Measurements from ENCODE around the gene FRMPD1. TPM values are rescaled to one million over a fixed set of nuclear protein-coding genes. Genes with fewer than 3 reads are reported as not detected.
"Not testable (repeated sequence)": the region's sequence is repeated elsewhere in the genome, so short reads cannot be mapped to it uniquely, and the experiment has no call there.

The FRMPD1 gene, protein sequence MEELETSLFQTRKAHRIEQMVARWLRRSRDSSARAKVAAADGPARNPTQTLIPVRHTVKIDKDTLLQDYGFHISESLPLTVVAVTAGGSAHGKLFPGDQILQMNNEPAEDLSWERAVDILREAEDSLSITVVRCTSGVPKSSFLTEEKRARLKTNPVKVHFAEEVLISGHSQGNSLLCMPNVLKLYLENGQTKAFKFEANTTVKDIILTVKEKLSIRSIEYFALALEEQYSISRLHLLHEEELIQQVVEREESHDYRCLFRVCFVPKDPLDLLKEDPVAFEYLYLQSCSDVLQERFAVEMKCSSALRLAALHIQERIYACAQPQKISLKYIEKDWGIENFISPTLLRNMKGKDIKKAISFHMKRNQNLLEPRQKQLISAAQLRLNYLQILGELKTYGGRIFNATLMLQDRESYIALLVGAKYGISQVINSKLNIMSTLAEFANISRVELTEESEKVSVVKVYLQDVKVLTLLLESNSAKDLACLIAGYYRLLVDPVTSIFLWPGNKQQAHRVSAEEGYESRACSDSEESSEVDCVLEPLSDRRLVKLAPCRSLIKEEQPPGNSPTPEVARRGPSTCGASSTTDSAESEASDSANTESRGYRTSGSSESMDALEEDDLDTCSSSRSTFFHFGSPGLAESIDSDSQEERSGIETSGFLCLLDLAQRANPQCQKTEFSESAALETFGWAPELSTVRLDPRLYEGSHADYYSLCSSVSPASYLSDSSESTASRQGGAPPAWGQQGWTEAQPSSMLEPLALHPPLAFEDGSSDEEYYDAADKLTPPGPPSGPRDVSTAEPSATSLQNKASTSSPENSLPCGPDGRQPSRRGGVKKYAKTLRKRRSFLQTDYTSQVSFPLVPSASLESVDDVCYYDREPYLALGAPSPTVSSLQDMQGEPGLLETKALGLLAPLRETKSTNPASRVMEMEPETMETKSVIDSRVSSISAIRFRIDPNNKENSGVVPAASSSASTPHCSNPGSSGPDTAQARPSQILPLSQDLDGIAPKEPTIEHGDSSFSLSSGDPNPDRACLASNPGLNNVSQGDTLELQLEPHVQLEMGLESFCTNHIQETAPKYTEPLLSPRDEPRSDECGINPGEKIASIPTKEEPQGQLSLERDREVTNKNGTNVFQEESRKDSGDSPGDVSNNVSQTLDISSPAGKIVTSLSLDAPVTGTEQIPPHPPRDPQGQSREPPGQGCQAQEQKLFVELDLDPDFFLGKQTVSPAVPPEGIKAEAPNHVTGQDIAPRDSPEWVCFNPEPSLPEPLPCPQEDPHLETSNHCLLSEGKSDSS (N-terminal part only)
- total RNA-seq: under 1 TPM in 5 of 9 donors, not detected in 4; 0.07 to 0.78 (median 0.41) TPM
- polyA plus RNA-seq: under 1 TPM; 0.10 to 0.20 (median 0.16) TPM
- long read RNA-seq, donor 1: 0 reads
- long read RNA-seq, donor 2: 0 reads
- long read RNA-seq, donor 3: 0 reads
- long read RNA-seq, donor 4: 0 reads
- long read RNA-seq, donor 5: 0 reads
- long read RNA-seq, donor 6: 0 reads
- long read RNA-seq, donor 7: 0 reads
- long read RNA-seq, donor 8: 0 reads
- long read RNA-seq, donor 9, full-length matches to known transcripts: 1 of 1 reads
- long read RNA-seq, donor 9, partial matches to known transcripts: 0 of 1 reads
- long read RNA-seq, donor 9, other reads (novel, unspliced or antisense): 0 of 1 reads
- long read RNA-seq, donor 10: 0 reads

DNA sequence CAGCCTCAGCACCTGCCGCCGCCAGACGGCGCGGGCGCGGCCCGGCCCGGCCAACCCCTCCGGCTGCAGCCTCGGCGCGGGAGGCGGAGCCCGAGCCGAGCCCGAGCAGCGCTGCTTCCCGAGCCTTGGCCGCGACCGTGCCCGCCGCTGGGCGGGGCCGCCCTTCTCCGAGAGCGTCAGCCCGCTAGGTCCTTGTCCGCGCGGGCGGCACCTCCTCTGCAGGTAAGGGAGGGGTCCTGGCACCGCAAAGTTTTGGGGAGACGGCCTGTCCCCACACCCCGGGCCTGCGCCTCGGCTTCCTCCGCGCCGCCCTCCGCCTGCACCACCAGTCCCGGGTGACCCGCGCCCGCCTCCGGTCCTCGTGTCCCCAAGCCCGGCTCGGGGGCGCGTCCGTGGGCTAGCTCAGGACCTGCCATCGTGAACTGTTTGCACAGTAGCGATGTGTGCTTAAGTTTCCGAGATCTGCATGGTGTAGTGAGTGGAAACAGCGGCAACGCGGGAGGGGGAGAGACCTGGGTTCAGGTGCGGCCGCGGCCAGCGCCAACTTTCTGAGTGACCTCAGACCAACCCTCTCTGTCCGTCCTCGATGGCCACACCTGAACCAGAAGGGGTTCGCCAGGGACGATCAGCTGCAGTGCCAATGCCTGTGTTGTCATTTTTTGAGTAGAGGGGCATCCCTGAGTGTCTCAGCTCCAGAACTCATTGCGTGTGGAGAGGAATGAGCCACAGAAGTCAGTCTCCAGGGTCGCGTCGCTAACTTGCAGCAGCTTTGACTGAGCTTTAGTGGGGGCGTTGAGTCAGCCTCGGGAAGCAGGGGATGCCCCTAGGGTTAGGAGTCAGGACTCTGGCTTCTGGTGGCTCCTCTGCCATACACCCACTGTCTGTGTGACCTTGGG, at the start of gene FRMPD1:
Gene FRMPD1, plus strand, starts transcription at position 82 of the 896 bp plus-strand sequence. CDS start 41,688 bp downstream, outside the sequence.
- peak; percentile 44 to 74 (median 67) for DNase-seq
- peak within 1 kb of the TSS in 2 of 4 donors; percentile 31 to 58 for H3K4me3 ChIP-seq
- 1 to 4% (median 2%) methylated on average over 9 to 73 of the region's 73 CpGs for whole genome bisulfite sequencing, 4 donors
- H3K27ac ChIP-seq: no peak within 1 kb of the TSS
- peaks cover 6 to 7% of the 10 kb centered on the region in 2 donors for H3K4me1 ChIP-seq (replicated peaks in 1 of 2)
- TF ChIP-seq, protein P1, sequence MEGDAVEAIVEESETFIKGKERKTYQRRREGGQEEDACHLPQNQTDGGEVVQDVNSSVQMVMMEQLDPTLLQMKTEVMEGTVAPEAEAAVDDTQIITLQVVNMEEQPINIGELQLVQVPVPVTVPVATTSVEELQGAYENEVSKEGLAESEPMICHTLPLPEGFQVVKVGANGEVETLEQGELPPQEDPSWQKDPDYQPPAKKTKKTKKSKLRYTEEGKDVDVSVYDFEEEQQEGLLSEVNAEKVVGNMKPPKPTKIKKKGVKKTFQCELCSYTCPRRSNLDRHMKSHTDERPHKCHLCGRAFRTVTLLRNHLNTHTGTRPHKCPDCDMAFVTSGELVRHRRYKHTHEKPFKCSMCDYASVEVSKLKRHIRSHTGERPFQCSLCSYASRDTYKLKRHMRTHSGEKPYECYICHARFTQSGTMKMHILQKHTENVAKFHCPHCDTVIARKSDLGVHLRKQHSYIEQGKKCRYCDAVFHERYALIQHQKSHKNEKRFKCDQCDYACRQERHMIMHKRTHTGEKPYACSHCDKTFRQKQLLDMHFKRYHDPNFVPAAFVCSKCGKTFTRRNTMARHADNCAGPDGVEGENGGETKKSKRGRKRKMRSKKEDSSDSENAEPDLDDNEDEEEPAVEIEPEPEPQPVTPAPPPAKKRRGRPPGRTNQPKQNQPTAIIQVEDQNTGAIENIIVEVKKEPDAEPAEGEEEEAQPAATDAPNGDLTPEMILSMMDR (IDR thresholded peaks at IDR 0.05): peak in 1 of 6 experiments; percentile 23
- no peak for TF ChIP-seq POLR2A (IDR thresholded peaks at IDR 0.05)
- no peaks in the 10 kb centered on the region for H3K36me3 ChIP-seq (replicated peaks in 1 of 2)
- peaks cover 4% of the 10 kb centered on the region for H3K27me3 ChIP-seq
- intact Hi-C loops (cut with DNase I): no loop called here
- no peaks in the 10 kb centered on the region for H3K9me3 ChIP-seq (replicated peaks in 1 of 3)

DNA sequence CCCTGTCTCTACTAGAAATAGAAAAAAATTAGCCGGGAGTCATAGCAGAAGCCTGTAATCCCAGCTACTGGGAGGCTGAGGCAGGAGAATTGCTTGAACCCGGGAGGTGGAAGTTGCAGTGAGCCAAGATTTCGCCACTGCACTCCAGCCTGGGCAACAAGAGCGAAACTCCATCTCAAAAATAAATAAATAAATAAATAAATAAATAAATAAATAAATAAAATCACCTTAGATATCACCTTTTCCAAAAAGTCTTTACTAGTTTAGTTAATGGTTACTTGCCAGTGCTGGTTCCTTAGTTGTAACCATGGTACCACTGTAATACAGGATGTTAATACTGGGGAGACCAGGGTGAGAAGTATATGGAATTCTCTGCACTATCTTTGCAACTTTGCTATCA, 48.7 kb upstream of the FRMPD1 start:
- H3K4me3 ChIP-seq; H3K27ac ChIP-seq; DNase-seq; H3K4me1 ChIP-seq (replicated peaks in 1 of 2); H3K36me3 ChIP-seq (replicated peaks in 1 of 2); H3K27me3 ChIP-seq; H3K9me3 ChIP-seq (replicated peaks in 1 of 3): not testable (repeated sequence)
- intact Hi-C loops (cut with DNase I): loop anchor here in 1 of 2 donors (10.0 kb wide), 1 partner anchor 133 kb away; no protein-coding TSS in a partner anchor
- 80 to 96% (median 89%) methylated on average over 4 of the region's 4 CpGs for WGBS, 4 donors

DNA sequence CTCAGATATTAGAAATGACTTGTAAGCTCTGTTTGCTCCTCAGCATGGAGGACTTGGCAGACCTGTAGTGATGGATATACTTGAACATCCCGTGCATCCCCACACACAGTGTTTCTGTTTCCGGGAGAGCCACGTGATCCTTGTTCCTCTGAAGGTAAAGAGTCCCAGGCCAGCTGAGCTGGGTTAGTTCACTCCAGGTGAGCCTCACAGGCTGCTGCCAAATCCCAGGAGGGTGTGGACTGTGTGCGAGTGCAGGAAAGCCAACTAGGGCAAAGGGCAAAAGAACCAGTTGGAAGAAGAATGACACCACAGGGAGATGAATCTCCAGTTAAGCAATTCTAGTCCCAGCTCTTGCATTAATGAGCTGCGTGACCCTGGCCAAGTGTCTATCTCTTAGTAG, 47.9 kb upstream of the FRMPD1 start:
- Histone ChIP-seq H3K4me1 (replicated peaks in 1 of 2) (no peaks in the 10 kb centered on the region), H3K27ac (no peak overlapping the region), H3K27me3 (no peaks in the 10 kb centered on the region), H3K4me3 (no peak overlapping the region), H3K9me3 (replicated peaks in 1 of 3) (no peaks in the 10 kb centered on the region), H3K36me3 (replicated peaks in 1 of 2) (no peaks in the 10 kb centered on the region)
- TF ChIP-seq POLR2A (IDR thresholded peaks at IDR 0.05): no peak
- TF ChIP-seq, protein P1 (IDR thresholded peaks at IDR 0.05): no peak
- DNase-seq: peak in 5 of 7 donors; percentile 17 to 53 (median 29)
- 45 to 55% (median 48%) methylated on average over 4 to 5 of the region's 5 CpGs for WGBS, 4 donors
- intact Hi-C loops (cut with DNase I): loop anchor here in 1 of 2 donors (10.0 kb wide), 1 partner anchor 132 kb away; no protein-coding TSS in a partner anchor

All from adrenal gland (tissue), 19 donors.